HG02840 (cell line): ENCODE measurements around the gene SIRT4.

Experiments
- ATAC-seq: cut with Tn5 transposase; IDR thresholded peaks from one replicate; pipeline ENCODE4 v1.9.1; 2021; ENCODE audit warnings: mild to moderate bottlenecking, moderate library complexity, moderate number of reproducible peaks; ENCODE audit not compliant: unreplicated experiment, low FRiP score

The SIRT4 gene

GRCh38 chr12:120278137-120279069 is 23.7 kb upstream of the SIRT4 start:
- no peak for ATAC-seq

GRCh38 chr12:120283318-120283717 is 18.8 kb upstream of the SIRT4 start:
- no peak for ATAC-seq

- no peak for ATAC-seq
Measured at GRCh38 chr12:120284381-120284780, 17.7 kb upstream of the SIRT4 start.

- no peak for ATAC-seq
Measured at GRCh38 chr12:120286768-120287490, 15.2 kb upstream of the SIRT4 start.

- no peak for ATAC-seq
Measured at GRCh38 chr12:120287491-120287890, 14.6 kb upstream of the SIRT4 start.

- ATAC-seq, result no peak
Measured at GRCh38 chr12:120290609-120291305, 11.4 kb upstream of the SIRT4 start.

GRCh38 chr12:120292411-120292660 is 9.8 kb upstream of the SIRT4 start:
- peak; percentile 15 for ATAC-seq

- ATAC-seq, result peak; percentile 38
Measured at GRCh38 chr12:120292661-120293531, 9.2 kb upstream of the SIRT4 start, which contains the start of gene RNU4-1. TSS of gene RNU4-1 (minus strand) at chr12:120293237.

GRCh38 chr12:120314220-120314619 is 12.1 kb downstream of the SIRT4 start:
- no peak for ATAC-seq

- ATAC-seq, result no peak
Measured at GRCh38 chr12:120316798-120317223, 14.7 kb downstream of the SIRT4 start.

- peak; percentile 99 for ATAC-seq
Measured at GRCh38 chr12:120317224-120318105, 15.3 kb downstream of the SIRT4 start.

- ATAC-seq, result no peak
Measured at GRCh38 chr12:120321382-120322202, 19.5 kb downstream of the SIRT4 start.

GRCh38 chr12:120323772-120324171 is 21.7 kb downstream of the SIRT4 start:
- ATAC-seq, result no peak

- no peak for ATAC-seq
Measured at GRCh38 chr12:120324841-120325417, 22.8 kb downstream of the SIRT4 start.

- ATAC-seq, result no peak
Measured at GRCh38 chr12:120327593-120327992, 25.5 kb downstream of the SIRT4 start, which contains the start of gene PLA2G1B. TSS of gene PLA2G1B (minus strand) at chr12:120327779. CDS start at chr12:120327753, 26 bp downstream.

GRCh38 chr12:120328228-120328627 is 26.1 kb downstream of the SIRT4 start:
- no peak for ATAC-seq

GRCh38 chr12:120331390-120331789 is 29.3 kb downstream of the SIRT4 start:
- no peak for ATAC-seq

- no peak for ATAC-seq
Measured at GRCh38 chr12:120332041-120332440, 29.9 kb downstream of the SIRT4 start.
